DOHH2 (cell line): ENCODE results near the gene RSF1.

Source experiments
- CTCF ChIP-seq: fragments of 200-600 bp; sonication (generic); IDR thresholded peaks from one replicate; pipeline ENCODE4 v1.5.1; 2014; ENCODE audit warnings: antibody characterized with exemption, mild to moderate bottlenecking, low read depth, low read length; ENCODE audit not compliant: poor library complexity, severe bottlenecking
- EZH2phosphoT487 ChIP-seq: fragments of 200-600 bp; sonication (generic); IDR thresholded peaks from 2 replicates; pipeline ENCODE4 v1.6.1; 2017; ENCODE audit warnings: borderline replicate concordance, mild to moderate bottlenecking, antibody characterized with exemption, low read length, moderate library complexity, mixed read lengths

GRCh38 chr11:77813256-77813655, 7.3 kb downstream of the RSF1 start:
- TF ChIP-seq CTCF (no peak), EZH2phosphoT487 (no peak)
